SK-N-SH (cell line): ENCODE data around the gene MBIP.

Source experiments
- CTCF ChIP-seq: fragments of 200-600 bp; sonication (generic); IDR thresholded peaks from 2 replicates; pipeline ENCODE4 v1.6.1; 2017; ENCODE audit warnings: antibody characterized with exemption, mild to moderate bottlenecking, moderate library complexity
- ELF1 ChIP-seq: IDR thresholded peaks from 2 replicates; pipeline ENCODE4 v1.4.0; 2012
- EP300 ChIP-seq, 2 experiments: IDR thresholded peaks; 2 replicates each; pipeline versions ENCODE4 v1.4.0 to v1.6.1; 2012; ENCODE audit warnings: borderline replicate concordance in 1 of 2, low read depth in 1 of 2, low read length in 1 of 2
- EZH2phosphoT487 ChIP-seq: fragments of 200-600 bp; sonication (generic); IDR thresholded peaks from 2 replicates; pipeline ENCODE4 v1.6.1; 2017; ENCODE audit warnings: low read depth, mixed run types, mild to moderate bottlenecking, antibody characterized with exemption, moderate library complexity, borderline replicate concordance
- RCOR1 ChIP-seq: fragments of 150-350 bp; IDR thresholded peaks from 2 replicates; pipeline ENCODE4 v1.6.1; 2017; ENCODE audit warnings: antibody characterized with exemption, low read length
- REST ChIP-seq: IDR thresholded peaks from 2 replicates; pipeline ENCODE4 v1.6.1; 2012; ENCODE audit warnings: mild to moderate bottlenecking, low read depth, low read length, moderate library complexity
- RFX5 ChIP-seq: IDR thresholded peaks from 2 replicates; pipeline ENCODE4 v1.6.1; 2012; ENCODE audit warnings: mild to moderate bottlenecking, improper control_type of control experiment, low read length
- SMC3 ChIP-seq: IDR thresholded peaks from 2 replicates; pipeline ENCODE4 v1.6.1; 2012; ENCODE audit warnings: low read depth, low read length, improper control_type of control experiment
- TAF1 ChIP-seq: IDR thresholded peaks from 2 replicates; pipeline ENCODE4 v1.6.1; 2012; ENCODE audit warnings: low read depth, mild to moderate bottlenecking, low read length, moderate library complexity, borderline replicate concordance
- YY1 ChIP-seq: IDR thresholded peaks from 2 replicates; pipeline ENCODE4 v1.4.0; 2012; ENCODE audit warnings: low read depth, mild to moderate bottlenecking
- ZBTB33 ChIP-seq: IDR thresholded peaks from 2 replicates; pipeline ENCODE4 v1.4.0; 2012; ENCODE audit warnings: low read depth, borderline replicate concordance

- TF ChIP-seq EP300 (IDR thresholded peaks at IDR 0.05; ENCODE audit: borderline replicate concordance in 1 of 2, low read depth in 1 of 2, low read length in 1 of 2) (no peak), TAF1 (no peak), REST (no peak), CTCF (no peak), RCOR1 (no peak), YY1 (no peak), SMC3 (no peak), ZBTB33 (no peak), RFX5 (no peak), ELF1 (no peak), EZH2phosphoT487 (no peak)
Measured at GRCh38 chr14:36319899-36320199, 588 bp downstream of the MBIP start.
